Nephron progenitor cell (in vitro differentiated cells): ENCODE results near the gene ZFR.
"Not testable (repeated sequence)": the region's sequence is repeated elsewhere in the genome, so short reads cannot be mapped to it uniquely, and the experiment has no call there.

ENCODE experiments used
- DNase-seq: peaks from one replicate; pipeline ENCODE4 v3.0.0; 2021
- H3K27ac Mint-ChIP-seq: 2 replicates; pipeline ENCODE4 v1.8.0; 2021; ENCODE audit warnings: mild to moderate bottlenecking, moderate library complexity, mixed read lengths
- H3K27me3 Mint-ChIP-seq: 2 replicates; pipeline ENCODE4 v1.8.0; 2021; ENCODE audit warnings: mild to moderate bottlenecking, low read depth, mixed read lengths; ENCODE audit not compliant: poor library complexity
- H3K36me3 Mint-ChIP-seq: 2 replicates; pipeline ENCODE4 v1.8.0; 2021; ENCODE audit warnings: low read depth, mixed read lengths
- H3K4me1 Mint-ChIP-seq: 2 replicates; pipeline ENCODE4 v1.8.0; 2021; ENCODE audit warnings: mixed read lengths
- H3K4me3 Mint-ChIP-seq: 2 replicates; pipeline ENCODE4 v1.8.0; 2021; ENCODE audit warnings: mild to moderate bottlenecking, moderate library complexity, mixed read lengths
- H3K9me3 Mint-ChIP-seq: 2 replicates; pipeline ENCODE4 v1.8.0; 2021; ENCODE audit warnings: mild to moderate bottlenecking, moderate library complexity, mixed read lengths
- CTCF ChIP-seq: fragments of 200-600 bp; sonication (generic); IDR thresholded peaks from 2 replicates; pipeline ENCODE4 v1.5.0; 2021; ENCODE audit warnings: antibody characterized with exemption

Gene ZFR

GRCh38 chr5:32439086-32439642 lies 5.4 kb downstream of the ZFR start:
- peaks cover 85% of the 10 kb centered on the region for H3K36me3 Mint-ChIP-seq
- H3K9me3 Mint-ChIP-seq: peaks cover 19% of the 10 kb centered on the region
- H3K27me3 Mint-ChIP-seq: no peaks in the 10 kb centered on the region
- no peak for DNase-seq
- no peak for TF ChIP-seq CTCF
- no peak overlapping the region for H3K27ac Mint-ChIP-seq
- no peak overlapping the region for H3K4me3 Mint-ChIP-seq
- H3K4me1 Mint-ChIP-seq: peaks cover 23% of the 10 kb centered on the region

GRCh38 chr5:32436553-32437242 lies 7.8 kb downstream of the ZFR start:
- H3K9me3 Mint-ChIP-seq: peaks cover 34% of the 10 kb centered on the region
- H3K27ac Mint-ChIP-seq: peak overlapping the region; percentile 51
- H3K36me3 Mint-ChIP-seq: peaks cover 94% of the 10 kb centered on the region
- H3K4me3 Mint-ChIP-seq: no peak overlapping the region
- no peak for TF ChIP-seq CTCF
- peaks cover 4% of the 10 kb centered on the region for H3K4me1 Mint-ChIP-seq
- DNase-seq: no peak
- H3K27me3 Mint-ChIP-seq: no peaks in the 10 kb centered on the region

- Mint-ChIP-seq H3K9me3 (peaks cover 44% of the 10 kb centered on the region), H3K27me3 (no peaks in the 10 kb centered on the region), H3K27ac (no peak overlapping the region), H3K4me1 (no peaks in the 10 kb centered on the region), H3K36me3 (peaks cover 95% of the 10 kb centered on the region), H3K4me3 (no peak overlapping the region)
- DNase-seq: no peak
- TF ChIP-seq CTCF: no peak
These were observed 9.2 kb downstream of the ZFR start for GRCh38 chr5:32435383-32435782.

GRCh38 chr5:32434221-32434620 lies 10.3 kb downstream of the ZFR start:
- H3K4me3 Mint-ChIP-seq: no peak overlapping the region
- peaks cover 95% of the 10 kb centered on the region for H3K36me3 Mint-ChIP-seq
- H3K27ac Mint-ChIP-seq: no peak overlapping the region
- TF ChIP-seq CTCF: no peak
- no peaks in the 10 kb centered on the region for H3K4me1 Mint-ChIP-seq
- no peaks in the 10 kb centered on the region for H3K27me3 Mint-ChIP-seq
- DNase-seq: no peak
- peaks cover 52% of the 10 kb centered on the region for H3K9me3 Mint-ChIP-seq

- Mint-ChIP-seq H3K4me1 (no peaks in the 10 kb centered on the region), H3K27ac (no peak overlapping the region), H3K27me3 (no peaks in the 10 kb centered on the region), H3K36me3 (peaks cover 96% of the 10 kb centered on the region), H3K4me3 (no peak overlapping the region), H3K9me3 (peaks cover 61% of the 10 kb centered on the region)
- TF ChIP-seq CTCF: no peak
- DNase-seq: no peak
These were observed 11.9 kb downstream of the ZFR start for GRCh38 chr5:32432633-32433032.

GRCh38 chr5:32430825-32431224 lies 13.7 kb downstream of the ZFR start:
- not testable (repeated sequence) for H3K27ac Mint-ChIP-seq, H3K27me3 Mint-ChIP-seq, H3K4me3 Mint-ChIP-seq, H3K4me1 Mint-ChIP-seq, DNase-seq
- H3K36me3 Mint-ChIP-seq: peaks cover 100% of the 10 kb centered on the region
- H3K9me3 Mint-ChIP-seq: peaks cover 71% of the 10 kb centered on the region
